SU-DHL-6 (cell line): ENCODE measurements around the gene CPB2.

Experiments used
- EZH2phosphoT487 ChIP-seq: fragments of 200-600 bp; sonication (generic), shearing (Covaris generic); conservative IDR thresholded peaks from 2 replicates; pipeline ENCODE4 v1.6.1; 2018; ENCODE audit warnings: mild to moderate bottlenecking, antibody characterized with exemption, low read length, moderate library complexity, mixed read lengths
- TF ChIP-seq, protein P1 (sequence below): fragments of 200-600 bp; sonication (generic); IDR thresholded peaks from one replicate; pipeline ENCODE4 v1.5.1; 2017; ENCODE audit warnings: antibody characterized with exemption, mild to moderate bottlenecking, low read length, moderate library complexity; ENCODE audit not compliant: insufficient read depth, poor library complexity, severe bottlenecking

DNA sequence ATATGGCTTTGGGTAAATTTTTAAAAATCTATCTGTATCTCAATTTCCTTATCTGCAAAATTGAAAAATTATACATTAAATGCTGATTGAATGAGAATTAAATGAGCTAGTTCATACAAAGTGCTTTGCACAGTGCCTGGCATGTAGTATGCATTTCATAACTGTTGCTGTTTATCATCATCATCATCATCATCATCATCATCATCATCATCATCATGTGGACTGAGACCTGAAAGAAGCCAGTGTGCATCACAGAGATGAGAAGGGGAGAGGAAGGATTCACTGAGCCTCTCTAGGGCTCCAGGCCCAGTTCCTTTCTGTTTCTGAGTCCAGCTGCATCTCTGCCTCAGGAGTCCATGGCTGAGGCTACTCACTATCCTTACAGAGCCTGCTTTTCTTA is 45.4 kb downstream of the CPB2 start:
- TF ChIP-seq EZH2phosphoT487, result no peak
- TF ChIP-seq, protein P1, sequence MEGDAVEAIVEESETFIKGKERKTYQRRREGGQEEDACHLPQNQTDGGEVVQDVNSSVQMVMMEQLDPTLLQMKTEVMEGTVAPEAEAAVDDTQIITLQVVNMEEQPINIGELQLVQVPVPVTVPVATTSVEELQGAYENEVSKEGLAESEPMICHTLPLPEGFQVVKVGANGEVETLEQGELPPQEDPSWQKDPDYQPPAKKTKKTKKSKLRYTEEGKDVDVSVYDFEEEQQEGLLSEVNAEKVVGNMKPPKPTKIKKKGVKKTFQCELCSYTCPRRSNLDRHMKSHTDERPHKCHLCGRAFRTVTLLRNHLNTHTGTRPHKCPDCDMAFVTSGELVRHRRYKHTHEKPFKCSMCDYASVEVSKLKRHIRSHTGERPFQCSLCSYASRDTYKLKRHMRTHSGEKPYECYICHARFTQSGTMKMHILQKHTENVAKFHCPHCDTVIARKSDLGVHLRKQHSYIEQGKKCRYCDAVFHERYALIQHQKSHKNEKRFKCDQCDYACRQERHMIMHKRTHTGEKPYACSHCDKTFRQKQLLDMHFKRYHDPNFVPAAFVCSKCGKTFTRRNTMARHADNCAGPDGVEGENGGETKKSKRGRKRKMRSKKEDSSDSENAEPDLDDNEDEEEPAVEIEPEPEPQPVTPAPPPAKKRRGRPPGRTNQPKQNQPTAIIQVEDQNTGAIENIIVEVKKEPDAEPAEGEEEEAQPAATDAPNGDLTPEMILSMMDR, result no peak
